CD1c-positive myeloid dendritic cell (primary cell): Measurements from ENCODE around the gene GOLGA8B.
"Not testable (repeated sequence)": the region's sequence is repeated elsewhere in the genome, so short reads cannot be mapped to it uniquely, and the experiment has no call there.

Experiments
- DNase-seq: peaks from one replicate; pipeline ENCODE4 v3.0.0-alpha.2; 2016; ENCODE audit errors: extremely low spot score

The GOLGA8B gene

GRCh38 chr15:34597316-34597715 is 13.9 kb upstream of the GOLGA8B start:
- no peak for DNase-seq

GRCh38 chr15:34594361-34594760 is 10.9 kb upstream of the GOLGA8B start:
- peak; percentile 37 for DNase-seq

DNA sequence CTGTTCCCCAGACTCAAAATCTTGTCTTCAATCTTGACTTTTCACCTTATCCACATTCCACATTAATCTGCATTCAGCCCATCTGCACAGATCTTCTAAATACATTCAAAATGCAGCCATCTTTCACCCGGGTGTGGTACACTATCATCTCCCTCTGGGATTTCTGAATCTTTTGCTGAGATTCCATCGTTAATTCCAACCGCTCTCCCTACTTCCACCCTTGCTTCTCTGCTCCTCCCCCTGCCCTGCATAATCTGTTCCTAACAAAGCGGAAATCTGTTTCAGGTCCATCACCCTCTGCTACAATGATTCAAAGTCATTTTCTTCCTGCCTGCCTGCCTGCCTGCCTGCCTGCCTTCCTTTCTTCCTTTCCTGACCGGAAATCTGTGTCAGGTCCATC is 7.9 kb upstream of the GOLGA8B start:
- DNase-seq: no peak

DNA sequence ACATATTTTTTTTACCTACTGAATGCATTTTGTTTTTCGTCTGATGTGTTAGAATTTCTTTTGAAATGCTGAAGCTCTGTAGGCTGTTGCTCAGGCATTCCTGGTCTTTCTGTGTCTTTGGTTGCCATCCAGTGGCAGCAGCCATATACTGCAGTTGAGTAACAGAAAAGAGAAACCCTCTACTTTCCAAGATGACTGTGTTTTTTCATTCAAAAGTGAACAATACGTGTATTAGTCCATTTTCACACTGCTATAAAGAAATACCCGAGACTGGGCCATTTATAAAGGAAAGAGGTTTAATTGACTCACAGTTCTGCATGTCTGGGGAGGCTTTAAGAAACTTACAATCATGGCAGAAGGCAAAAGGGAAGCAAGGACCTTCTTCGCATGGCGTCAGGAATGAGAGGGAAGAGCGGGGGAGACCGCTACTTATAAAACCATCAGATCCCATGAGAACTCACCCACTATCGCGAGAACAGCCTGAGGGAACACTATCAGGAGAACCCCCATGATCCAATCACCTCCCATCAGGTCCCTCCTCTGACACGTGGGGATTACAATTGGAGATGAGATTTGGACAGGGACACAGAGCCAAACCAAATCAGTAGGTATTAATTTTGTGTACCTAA is 4.7 kb upstream of the GOLGA8B start:
- peak; percentile 73 for DNase-seq

GRCh38 chr15:34585966-34586365 is 2.5 kb upstream of the GOLGA8B start:
- DNase-seq: not testable (repeated sequence)

- DNase-seq: no peak
Measured at GRCh38 chr15:34584996-34585395, 1.5 kb upstream of the GOLGA8B start.

DNA sequence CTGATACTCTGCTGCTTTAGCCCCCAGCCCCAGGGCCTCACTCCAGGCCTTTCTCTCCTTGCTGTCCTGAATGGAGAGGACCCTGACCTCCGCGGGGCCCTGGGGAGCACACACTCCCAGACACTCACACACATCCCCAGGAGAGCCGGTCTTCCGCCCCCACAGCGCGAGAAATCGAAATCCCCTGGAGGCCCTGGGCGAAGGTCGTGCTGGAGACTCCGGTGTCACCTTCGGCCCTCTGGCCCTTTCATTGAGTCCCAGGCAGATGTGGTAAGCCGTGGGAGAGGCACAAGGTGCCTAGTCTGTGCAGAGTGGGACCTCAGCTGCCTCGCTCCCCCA is 848 bp upstream of the GOLGA8B start:
- DNase-seq: no peak

DNA sequence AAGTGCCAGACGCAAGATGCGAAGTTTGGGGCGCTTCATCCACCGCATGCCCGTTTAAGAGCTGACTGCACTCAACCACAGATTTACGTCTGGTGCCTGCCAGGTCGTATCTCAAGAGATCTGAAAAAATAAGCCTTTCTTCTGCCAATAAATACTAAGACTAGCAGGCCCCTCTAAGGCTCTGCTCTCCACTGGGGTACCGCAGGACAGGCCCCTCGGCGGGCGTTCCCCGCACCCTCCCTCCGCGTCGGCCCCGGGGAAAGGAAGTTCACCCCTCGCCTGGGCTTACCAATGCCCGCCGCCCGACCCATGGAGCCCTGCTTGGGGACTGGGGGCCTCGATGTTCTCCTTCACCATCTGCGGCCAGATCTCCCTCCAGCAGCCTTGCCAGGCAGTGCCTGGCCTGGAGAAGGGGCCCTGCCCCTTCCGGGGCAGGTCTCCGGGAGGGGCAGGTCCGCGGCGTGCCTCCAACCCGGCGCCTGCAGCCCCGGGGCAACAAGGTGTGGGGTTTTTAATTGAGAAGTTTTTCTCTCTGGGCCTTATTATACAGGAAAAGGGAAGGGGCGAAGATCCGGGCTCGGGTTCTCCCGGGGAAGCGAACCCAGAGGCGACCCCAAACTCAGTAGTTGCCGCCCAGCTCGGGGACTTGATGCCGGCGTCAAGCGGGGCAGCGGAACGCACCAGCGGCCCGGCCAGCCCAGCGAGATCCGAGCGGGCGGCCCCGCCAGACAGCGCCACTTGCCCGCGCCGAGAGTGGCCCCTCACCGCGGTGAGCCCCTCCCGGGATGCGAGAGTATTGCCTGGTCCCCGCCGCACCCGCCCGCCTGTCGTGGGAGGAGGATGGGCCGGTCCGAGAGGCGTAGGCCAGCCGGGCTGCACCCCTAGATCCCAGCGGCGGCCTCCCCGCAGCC is 735 bp downstream of the GOLGA8B start:
- peak; percentile 16 for DNase-seq

DNA sequence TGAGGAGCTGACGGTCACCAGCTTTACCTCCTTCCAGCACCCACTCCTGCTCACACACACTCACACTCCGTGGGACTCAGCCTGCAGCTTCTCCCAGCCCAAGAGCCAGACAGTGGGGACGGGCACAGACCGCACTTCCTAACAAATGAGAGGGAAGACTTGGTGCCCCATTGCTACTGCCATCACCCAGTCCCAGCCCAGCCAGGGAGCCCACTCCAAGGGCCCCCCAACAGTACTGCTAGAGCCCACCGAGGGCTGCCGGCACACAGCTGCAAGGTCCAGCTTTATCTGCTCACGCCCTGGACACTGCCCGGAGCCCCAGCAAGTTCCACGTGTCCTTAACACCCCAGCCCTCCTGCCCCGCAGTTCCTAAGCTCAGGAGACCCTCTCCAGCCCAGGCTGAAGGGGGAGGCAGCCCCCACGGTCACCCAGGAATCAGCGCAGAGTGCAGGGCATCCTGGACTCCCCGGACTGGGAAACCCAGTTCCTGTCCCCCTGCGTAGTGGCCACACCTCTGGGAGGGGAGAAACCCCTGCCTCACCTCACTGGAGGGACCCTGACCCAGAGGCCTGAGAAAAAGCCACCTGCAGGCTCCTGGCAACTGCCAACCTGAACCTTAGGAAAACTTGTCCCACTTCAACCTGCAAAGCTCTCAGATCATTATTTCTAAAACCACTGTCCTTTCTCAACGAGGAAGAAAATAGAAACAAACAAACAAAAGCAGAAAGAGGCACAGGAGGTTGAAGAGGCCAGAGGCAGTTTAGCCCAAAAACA is 1.6 kb downstream of the GOLGA8B start:
- DNase-seq: not testable (repeated sequence)

DNA sequence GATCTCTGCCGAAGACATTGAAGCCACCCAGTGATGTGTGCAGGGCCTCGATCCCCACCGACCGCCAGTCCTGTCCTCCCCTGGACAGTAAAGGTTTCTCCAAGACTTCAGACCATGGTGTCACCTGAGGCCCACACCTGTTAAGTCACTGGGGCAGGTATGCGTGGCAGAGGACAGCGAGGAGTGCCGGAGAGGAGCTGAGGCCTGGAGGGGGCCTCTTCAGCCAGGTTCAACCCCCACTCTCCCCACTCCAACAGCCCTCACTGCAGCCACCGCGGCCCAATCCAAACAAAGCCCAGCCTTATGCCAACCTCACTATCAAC is 2.4 kb downstream of the GOLGA8B start:
- DNase-seq: no peak

GRCh38 chr15:34580251-34581042 is 3.0 kb downstream of the GOLGA8B start:
- DNase-seq: not testable (repeated sequence)

DNA sequence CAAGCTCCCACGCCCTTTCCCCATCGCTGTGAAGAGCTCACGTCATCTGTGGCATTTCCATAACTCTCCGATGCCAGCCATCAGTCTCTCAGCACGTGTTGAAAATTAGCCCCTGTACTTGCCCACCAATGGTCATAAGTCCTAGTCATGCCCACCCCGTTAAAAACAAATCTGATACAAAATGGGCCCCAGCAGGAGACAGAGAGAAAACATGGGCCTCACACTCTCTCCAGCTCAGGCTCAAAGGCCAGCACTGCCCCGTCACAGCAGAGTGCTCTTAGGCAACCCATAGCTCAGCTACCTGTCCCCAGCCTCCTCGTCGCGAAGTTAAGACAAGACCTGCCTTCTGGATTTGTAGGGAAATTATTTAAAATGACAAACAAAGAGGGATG is 5.2 kb downstream of the GOLGA8B start:
- no peak for DNase-seq

- peak; percentile 23 for DNase-seq
Measured at GRCh38 chr15:34577658-34578282, 5.7 kb downstream of the GOLGA8B start.

DNA sequence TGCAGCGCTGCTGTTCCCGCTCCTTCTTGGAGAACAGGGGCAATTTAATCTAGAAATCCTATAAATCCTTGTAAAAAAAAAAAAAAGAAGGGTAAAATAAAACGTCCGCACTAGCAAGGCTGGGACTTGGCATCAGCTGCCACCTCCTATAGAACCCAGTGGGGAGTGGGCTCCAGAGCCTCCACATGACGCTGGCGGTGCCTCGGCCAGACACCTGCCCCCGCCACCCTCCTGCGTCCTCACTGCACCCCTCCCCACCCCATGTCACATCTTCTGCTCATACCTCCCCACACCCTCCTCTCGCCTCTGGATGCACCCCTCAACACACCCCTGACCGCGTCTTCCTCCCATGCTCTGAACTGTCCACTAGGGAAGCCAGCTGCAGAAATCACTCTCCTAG is 8.4 kb downstream of the GOLGA8B start:
- not testable (repeated sequence) for DNase-seq

DNA sequence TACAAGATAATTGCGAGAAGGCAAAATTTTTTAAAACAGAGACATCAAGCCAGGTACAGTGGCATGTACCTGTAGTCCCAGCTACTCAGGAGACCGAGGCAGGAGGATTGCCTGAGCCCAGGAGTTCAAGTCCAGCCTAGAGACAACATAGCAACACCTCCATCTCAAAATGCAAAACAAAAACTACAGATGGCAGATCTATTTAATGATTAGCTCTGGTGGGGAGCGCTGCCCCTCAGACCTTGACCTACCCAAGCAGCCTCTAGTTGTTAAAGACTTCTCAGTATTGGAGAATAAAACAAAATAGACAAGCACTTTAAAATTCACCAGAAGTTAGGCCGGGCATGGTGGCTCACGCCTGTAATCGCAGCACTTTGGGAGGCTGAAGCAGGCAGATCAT is 10.5 kb downstream of the GOLGA8B start:
- not testable (repeated sequence) for DNase-seq

- DNase-seq: not testable (repeated sequence)
Measured at GRCh38 chr15:34572019-34572641, 11.3 kb downstream of the GOLGA8B start.

DNA sequence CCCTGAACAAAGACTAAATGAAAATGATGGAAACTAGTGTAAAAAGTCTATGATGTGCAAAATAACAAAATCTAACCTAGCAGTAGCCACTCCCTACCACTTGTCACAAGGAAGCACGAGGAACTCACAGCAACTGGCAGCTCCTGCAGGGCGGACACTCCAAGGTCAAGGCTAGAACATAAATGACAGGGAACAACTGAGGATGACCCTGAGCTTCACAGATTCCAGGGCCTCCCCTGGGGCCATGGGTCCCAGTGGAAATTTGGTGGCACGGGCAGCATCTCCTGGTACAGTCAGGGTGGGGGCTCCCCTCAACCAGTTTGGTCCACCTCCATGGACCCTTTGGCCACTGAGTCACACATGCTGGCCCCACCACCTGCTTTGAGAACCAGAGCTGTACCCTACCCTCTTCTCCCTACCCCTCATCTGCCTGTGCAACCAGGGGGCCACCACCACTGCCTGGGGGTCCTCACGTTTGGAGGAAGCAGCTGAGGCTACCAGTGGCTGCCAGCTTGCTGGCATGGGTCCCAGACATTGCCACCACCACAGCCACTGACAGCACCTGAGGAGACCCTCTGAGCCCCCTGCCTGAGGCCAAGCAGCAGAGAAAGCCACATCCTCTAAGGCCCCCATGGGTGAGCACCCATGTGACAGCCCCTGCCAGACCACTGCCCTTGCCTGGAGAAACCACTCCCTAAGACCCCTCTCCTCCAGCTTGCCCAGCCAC is 13.6 kb downstream of the GOLGA8B start:
- DNase-seq: not testable (repeated sequence)

GRCh38 chr15:34567174-34567573 is 16.3 kb downstream of the GOLGA8B start:
- DNase-seq: not testable (repeated sequence)

- DNase-seq: peak; percentile 16
Measured at GRCh38 chr15:34564711-34565110, 18.7 kb downstream of the GOLGA8B start.

- DNase-seq: not testable (repeated sequence)
Measured at GRCh38 chr15:34560814-34561213, 22.6 kb downstream of the GOLGA8B start.
